ENCODE data around the gene SNCAIP. TPM values are rescaled to one million over a fixed set of nuclear protein-coding genes. Genes with fewer than 3 reads are reported as not detected.

Gene SNCAIP
- total and polyA plus RNA-seq, 2 experiments from 2014 or later = 6.1 to 11.9 TPM

- Histone ChIP-seq H3K4me2 (no peak overlapping the region), H3F3A (replicated peaks; ENCODE audit: low read depth) (no peaks in the 10 kb centered on the region), H3K27me3 (ENCODE audit: insufficient read depth) (no peaks in the 10 kb centered on the region), H3K9me2 (ENCODE audit: insufficient read depth) (peaks cover 12% of the 10 kb centered on the region; the same call in 1 of the 2 replicates), H3K4me3 (no peak overlapping the region), H3K27ac (ENCODE audit: low read depth) (no peak overlapping the region), H3K36me3 (ENCODE audit: insufficient read depth) (no peaks in the 10 kb centered on the region), H3K79me2 (replicated peaks; ENCODE audit: insufficient read depth) (no peaks in the 10 kb centered on the region), H3K4me1 (ENCODE audit: insufficient read depth) (0 out of 2 replicates have a peak, but pooled peaks cover 6% of the 10 kb centered on the region), H2AFZ (no peak overlapping the region), H4K20me1 (replicated peaks; ENCODE audit: insufficient read depth) (no peaks in the 10 kb centered on the region)
- Mint-ChIP-seq H3K9me3 (no peaks in the 10 kb centered on the region; the same call in 2 of the 3 replicates), H3K27ac (no peak overlapping the region), H3K4me1 (peaks cover 20% of the 10 kb centered on the region), H3K27me3 (ENCODE audit: insufficient read depth, low read depth, poor library complexity) (no peaks in the 10 kb centered on the region), H3K4me3 (no peak overlapping the region), H3K36me3 (ENCODE audit: low read depth) (no peaks in the 10 kb centered on the region)
- TF ChIP-seq ZNF114 (CRISPR knock-in tag; IDR thresholded peaks at IDR 0.05) (no peak), REST (IDR thresholded peaks at IDR 0.05; ENCODE audit: unreplicated experiment) (no peak), NANOG (IDR thresholded peaks at IDR 0.05; ENCODE audit: borderline replicate concordance) (no peak), EZH2phosphoT487 (IDR thresholded peaks at IDR 0.05; ENCODE audit: unreplicated experiment) (no peak), ETS1 (IDR thresholded peaks at IDR 0.05) (no peak), JUNB (IDR thresholded peaks at IDR 0.05; ENCODE audit: unreplicated experiment) (no peak), POLR2AphosphoS5 (IDR thresholded peaks at IDR 0.05; ENCODE audit: low read depth) (no peak), EZH2 (IDR thresholded peaks at IDR 0.05; ENCODE audit: low read depth, unreplicated experiment) (no peak), STAT1 (IDR thresholded peaks at IDR 0.05; ENCODE audit: unreplicated experiment) (no peak)
- TF ChIP-seq, protein P1, sequence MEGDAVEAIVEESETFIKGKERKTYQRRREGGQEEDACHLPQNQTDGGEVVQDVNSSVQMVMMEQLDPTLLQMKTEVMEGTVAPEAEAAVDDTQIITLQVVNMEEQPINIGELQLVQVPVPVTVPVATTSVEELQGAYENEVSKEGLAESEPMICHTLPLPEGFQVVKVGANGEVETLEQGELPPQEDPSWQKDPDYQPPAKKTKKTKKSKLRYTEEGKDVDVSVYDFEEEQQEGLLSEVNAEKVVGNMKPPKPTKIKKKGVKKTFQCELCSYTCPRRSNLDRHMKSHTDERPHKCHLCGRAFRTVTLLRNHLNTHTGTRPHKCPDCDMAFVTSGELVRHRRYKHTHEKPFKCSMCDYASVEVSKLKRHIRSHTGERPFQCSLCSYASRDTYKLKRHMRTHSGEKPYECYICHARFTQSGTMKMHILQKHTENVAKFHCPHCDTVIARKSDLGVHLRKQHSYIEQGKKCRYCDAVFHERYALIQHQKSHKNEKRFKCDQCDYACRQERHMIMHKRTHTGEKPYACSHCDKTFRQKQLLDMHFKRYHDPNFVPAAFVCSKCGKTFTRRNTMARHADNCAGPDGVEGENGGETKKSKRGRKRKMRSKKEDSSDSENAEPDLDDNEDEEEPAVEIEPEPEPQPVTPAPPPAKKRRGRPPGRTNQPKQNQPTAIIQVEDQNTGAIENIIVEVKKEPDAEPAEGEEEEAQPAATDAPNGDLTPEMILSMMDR (conservative IDR thresholded peaks at IDR 0.05; ENCODE audit: low read depth in 2 of 2) = no peak
- TF ChIP-seq, protein P2, sequence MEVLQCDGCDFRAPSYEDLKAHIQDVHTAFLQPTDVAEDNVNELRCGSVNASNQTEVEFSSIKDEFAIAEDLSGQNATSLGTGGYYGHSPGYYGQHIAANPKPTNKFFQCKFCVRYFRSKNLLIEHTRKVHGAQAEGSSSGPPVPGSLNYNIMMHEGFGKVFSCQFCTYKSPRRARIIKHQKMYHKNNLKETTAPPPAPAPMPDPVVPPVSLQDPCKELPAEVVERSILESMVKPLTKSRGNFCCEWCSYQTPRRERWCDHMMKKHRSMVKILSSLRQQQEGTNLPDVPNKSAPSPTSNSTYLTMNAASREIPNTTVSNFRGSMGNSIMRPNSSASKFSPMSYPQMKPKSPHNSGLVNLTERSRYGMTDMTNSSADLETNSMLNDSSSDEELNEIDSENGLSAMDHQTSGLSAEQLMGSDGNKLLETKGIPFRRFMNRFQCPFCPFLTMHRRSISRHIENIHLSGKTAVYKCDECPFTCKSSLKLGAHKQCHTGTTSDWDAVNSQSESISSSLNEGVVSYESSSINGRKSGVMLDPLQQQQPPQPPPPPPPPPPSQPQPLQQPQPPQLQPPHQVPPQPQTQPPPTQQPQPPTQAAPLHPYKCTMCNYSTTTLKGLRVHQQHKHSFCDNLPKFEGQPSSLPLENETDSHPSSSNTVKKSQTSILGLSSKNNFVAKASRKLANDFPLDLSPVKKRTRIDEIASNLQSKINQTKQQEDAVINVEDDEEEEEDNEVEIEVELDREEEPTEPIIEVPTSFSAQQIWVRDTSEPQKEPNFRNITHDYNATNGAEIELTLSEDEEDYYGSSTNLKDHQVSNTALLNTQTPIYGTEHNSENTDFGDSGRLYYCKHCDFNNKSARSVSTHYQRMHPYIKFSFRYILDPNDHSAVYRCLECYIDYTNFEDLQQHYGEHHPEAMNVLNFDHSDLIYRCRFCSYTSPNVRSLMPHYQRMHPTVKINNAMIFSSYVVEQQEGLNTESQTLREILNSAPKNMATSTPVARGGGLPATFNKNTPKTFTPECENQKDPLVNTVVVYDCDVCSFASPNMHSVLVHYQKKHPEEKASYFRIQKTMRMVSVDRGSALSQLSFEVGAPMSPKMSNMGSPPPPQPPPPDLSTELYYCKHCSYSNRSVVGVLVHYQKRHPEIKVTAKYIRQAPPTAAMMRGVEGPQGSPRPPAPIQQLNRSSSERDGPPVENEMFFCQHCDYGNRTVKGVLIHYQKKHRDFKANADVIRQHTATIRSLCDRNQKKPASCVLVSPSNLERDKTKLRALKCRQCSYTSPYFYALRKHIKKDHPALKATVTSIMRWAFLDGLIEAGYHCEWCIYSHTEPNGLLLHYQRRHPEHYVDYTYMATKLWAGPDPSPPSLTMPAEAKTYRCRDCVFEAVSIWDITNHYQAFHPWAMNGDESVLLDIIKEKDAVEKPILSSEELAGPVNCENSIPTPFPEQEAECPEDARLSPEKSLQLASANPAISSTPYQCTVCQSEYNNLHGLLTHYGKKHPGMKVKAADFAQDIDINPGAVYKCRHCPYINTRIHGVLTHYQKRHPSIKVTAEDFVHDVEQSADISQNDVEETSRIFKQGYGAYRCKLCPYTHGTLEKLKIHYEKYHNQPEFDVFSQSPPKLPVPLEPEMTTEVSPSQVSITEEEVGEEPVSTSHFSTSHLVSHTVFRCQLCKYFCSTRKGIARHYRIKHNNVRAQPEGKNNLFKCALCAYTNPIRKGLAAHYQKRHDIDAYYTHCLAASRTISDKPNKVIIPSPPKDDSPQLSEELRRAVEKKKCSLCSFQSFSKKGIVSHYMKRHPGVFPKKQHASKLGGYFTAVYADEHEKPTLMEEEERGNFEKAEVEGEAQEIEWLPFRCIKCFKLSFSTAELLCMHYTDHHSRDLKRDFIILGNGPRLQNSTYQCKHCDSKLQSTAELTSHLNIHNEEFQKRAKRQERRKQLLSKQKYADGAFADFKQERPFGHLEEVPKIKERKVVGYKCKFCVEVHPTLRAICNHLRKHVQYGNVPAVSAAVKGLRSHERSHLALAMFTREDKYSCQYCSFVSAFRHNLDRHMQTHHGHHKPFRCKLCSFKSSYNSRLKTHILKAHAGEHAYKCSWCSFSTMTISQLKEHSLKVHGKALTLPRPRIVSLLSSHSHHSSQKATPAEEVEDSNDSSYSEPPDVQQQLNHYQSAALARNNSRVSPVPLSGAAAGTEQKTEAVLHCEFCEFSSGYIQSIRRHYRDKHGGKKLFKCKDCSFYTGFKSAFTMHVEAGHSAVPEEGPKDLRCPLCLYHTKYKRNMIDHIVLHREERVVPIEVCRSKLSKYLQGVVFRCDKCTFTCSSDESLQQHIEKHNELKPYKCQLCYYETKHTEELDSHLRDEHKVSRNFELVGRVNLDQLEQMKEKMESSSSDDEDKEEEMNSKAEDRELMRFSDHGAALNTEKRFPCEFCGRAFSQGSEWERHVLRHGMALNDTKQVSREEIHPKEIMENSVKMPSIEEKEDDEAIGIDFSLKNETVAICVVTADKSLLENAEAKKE (CRISPR knock-in tag; IDR thresholded peaks at IDR 0.05) = no peak
- ATAC-seq (no peak), DNase-seq (ENCODE audit: low spot score) (no peak)
Measured at GRCh38 chr5:122415801-122416120, 103.7 kb downstream of the SNCAIP start.

Data from GM23338 (cell line).